K562 (cell line): ENCODE measurements around the gene PPM1F. TPM values are rescaled to one million over a fixed set of nuclear protein-coding genes. Genes with fewer than 3 reads are reported as not detected.
A peak's percentile ranks its signal among the peaks of the same experiment; 100 is the strongest.

Experiments
- ARNT ChIP-seq, 2 experiments: fragments of 450-650 bp; IDR thresholded peaks; 2 replicates each; pipeline ENCODE4 v1.6.1; 2016; ENCODE audit warnings: mild to moderate bottlenecking in 1 of 2
- CSDE1 ChIP-seq, 2 experiments: fragments of 450-650 bp; IDR thresholded peaks; 2 replicates each; pipeline ENCODE4 v1.6.1; 2016; ENCODE audit warnings: mild to moderate bottlenecking in 1 of 2
- CTBP1 ChIP-seq: fragments of 450-650 bp; IDR thresholded peaks from 2 replicates; pipeline ENCODE4 v1.6.1; 2016; ENCODE audit warnings: borderline replicate concordance
- E2F4 ChIP-seq: sonication (generic); formaldehyde crosslinking; IDR thresholded peaks from 2 replicates; pipeline ENCODE4 v1.8.0; 2022; ENCODE audit warnings: mild to moderate bottlenecking, low read depth, missing genetic modification reagents
- HBP1 ChIP-seq: fragments of 450-650 bp; formaldehyde crosslinking; IDR thresholded peaks from 2 replicates; pipeline ENCODE4 v1.4.0; 2022; ENCODE audit warnings: missing genetic modification characterization
- MAFK ChIP-seq: IDR thresholded peaks from 2 replicates; pipeline ENCODE4 v1.6.1; 2011; ENCODE audit warnings: low read length, improper control_type of control experiment
- MEF2D ChIP-seq: conservative IDR thresholded peaks from 2 replicates; pipeline ENCODE4 v1.6.1; 2016; ENCODE audit warnings: low read depth, missing genetic modification characterization, missing compliant biosample characterization
- MTF1 ChIP-seq: fragments of 250-450 bp; sonication (Bioruptor Pico); IDR thresholded peaks from 2 replicates; pipeline ENCODE4 v1.9.0; 2021; ENCODE audit warnings: moderate library complexity, mild to moderate bottlenecking, inconsistent platforms, borderline replicate concordance
- MXD1 ChIP-seq: fragments of 250-450 bp; sonication (Bioruptor Pico); IDR thresholded peaks from 2 replicates; pipeline ENCODE4 v1.8.0; 2021; ENCODE audit warnings: borderline replicate concordance, mild to moderate bottlenecking, moderate library complexity; ENCODE audit not compliant: poor library complexity, severe bottlenecking
- NFXL1 ChIP-seq: fragments of 450-650 bp; formaldehyde crosslinking; IDR thresholded peaks from 2 replicates; pipeline ENCODE4 v1.4.0; 2021; ENCODE audit warnings: mild to moderate bottlenecking
- NR0B1 ChIP-seq: fragments of 450-650 bp; IDR thresholded peaks from one replicate; pipeline ENCODE4 v1.6.1; 2018; ENCODE audit warnings: mild to moderate bottlenecking, moderate library complexity; ENCODE audit not compliant: partially characterized antibody
- OTX1 ChIP-seq: fragments of 450-650 bp; formaldehyde crosslinking; IDR thresholded peaks from 2 replicates; pipeline ENCODE4 v1.4.0; 2022; ENCODE audit warnings: mild to moderate bottlenecking
- POLR2G ChIP-seq: fragments of 200-400 bp; formaldehyde crosslinking; IDR thresholded peaks from 2 replicates; pipeline ENCODE4 v1.6.1; 2017; ENCODE audit warnings: low read depth, mild to moderate bottlenecking, antibody characterized with exemption, low read length, moderate library complexity
- PYGO2 ChIP-seq: fragments of 450-650 bp; IDR thresholded peaks from 2 replicates; pipeline ENCODE4 v1.6.1; 2016; ENCODE audit warnings: mild to moderate bottlenecking, missing genetic modification characterization, moderate library complexity, missing compliant biosample characterization
- RBM22 ChIP-seq: fragments of 200-400 bp; formaldehyde crosslinking; IDR thresholded peaks from 2 replicates; pipeline ENCODE4 v1.6.1; 2018; ENCODE audit warnings: low read length, low read depth; ENCODE audit not compliant: poor library complexity, severe bottlenecking
- SREBF1 ChIP-seq: fragments of 150-350 bp; IDR thresholded peaks from 2 replicates; pipeline ENCODE4 v1.6.1; 2014; ENCODE audit warnings: antibody characterized with exemption, low read depth, low read length, borderline replicate concordance
- STAT6 ChIP-seq: sonication (generic); formaldehyde crosslinking; IDR thresholded peaks from 2 replicates; pipeline ENCODE4 v1.8.1; 2023; ENCODE audit warnings: mild to moderate bottlenecking, missing genetic modification reagents
- ZNF121 ChIP-seq: sonication (generic); formaldehyde crosslinking; conservative IDR thresholded peaks from 2 replicates; pipeline ENCODE4 v1.8.0; 2022; ENCODE audit warnings: missing genetic modification reagents
- ZNF395 ChIP-seq: fragments of 200-800 bp; sonication (Bioruptor generic); IDR thresholded peaks from 2 replicates; pipeline ENCODE4 v1.6.1; 2017; ENCODE audit warnings: missing genetic modification characterization, missing compliant biosample characterization
- ZNF551 ChIP-seq: fragments of 250-450 bp; sonication (Bioruptor Pico); IDR thresholded peaks from 2 replicates; pipeline ENCODE4 v1.5.0; 2021; ENCODE audit warnings: mild to moderate bottlenecking, moderate library complexity
- polyA plus RNA-seq, 8 experiments: library from polyadenylated mRNA; depleted of rRNA in 4 of 8; stranded (reverse) in 5 of 8; unstranded in 3 of 8; fragments of >200 nt; fragmentation: Nextera tagmentation in 2 of 8; fragmentation: Illumina TruSeq in 1 of 8; extraction: Ambion mirVana in 2 of 8; extraction: Trizol in 1 of 8; gene quantifications; 2 replicates each; pipeline versions ENCODE4 v1.2.1 to v1.2.3, GENCODE V29; 2011 to 2014; ENCODE audit warnings: inconsistent platforms in 1 of 8, missing spikeins in 1 of 8
- total RNA-seq, 7 experiments: library from RNA; depleted of rRNA in 6 of 7; stranded (reverse); fragments of >200 nt in 6 of 7; fragmentation: Illumina TruSeq in 2 of 7; extraction: Trizol in 2 of 7; gene quantifications; 2 replicates each; pipeline versions ENCODE4 v1.2.1 to v1.2.3, GENCODE V29; 2011 to 2021; ENCODE audit warnings: low replicate concordance in 1 of 7

Gene PPM1F
- total and polyA plus RNA-seq, 9 of the 15 experiments (the other 6 are each of a cell fraction or from before 2014, with no cell fraction given), result 2.1 to 159 (median 64.0) TPM

GRCh38 chr22:21977814-21978213 is 25.2 kb upstream of the PPM1F start (continued):
- TF ChIP-seq SREBF1, result no peak
- no peak for TF ChIP-seq NR0B1
- TF ChIP-seq ZNF121 (CRISPR knock-in tag), result no peak
- no peak for TF ChIP-seq ZNF551 (CRISPR knock-in tag)
- TF ChIP-seq MXD1 (CRISPR knock-in tag), result no peak
- 0 out of 2 replicates have a peak, but pooled peaks have one; percentile 9 for TF ChIP-seq MAFK
- TF ChIP-seq MEF2D, result no peak
- TF ChIP-seq STAT6 (CRISPR knock-in tag), result peak; percentile 29; the same call in 1 of the 2 replicates
- TF ChIP-seq CSDE1 (IDR thresholded peaks at IDR 0.05), result no peak
- no peak for TF ChIP-seq POLR2G
- no peak for TF ChIP-seq PYGO2 (tag)
- peak; percentile 61; the same call in 1 of the 2 replicates for TF ChIP-seq OTX1
- no peak for TF ChIP-seq RBM22
- no peak for TF ChIP-seq ZNF395 (CRISPR knock-in tag)
- TF ChIP-seq ARNT (IDR thresholded peaks at IDR 0.05), result no peak
- TF ChIP-seq E2F4 (CRISPR knock-in tag), result no peak
- no peak for TF ChIP-seq CTBP1
- no peak for TF ChIP-seq MTF1 (CRISPR knock-in tag)
- TF ChIP-seq NFXL1 (CRISPR knock-in tag), result no peak
- TF ChIP-seq HBP1 (CRISPR knock-in tag), result peak; percentile 43; the same call in 1 of the 2 replicates
